ENCODE measurements around the gene SUPT4H1. TPM values are rescaled to one million over a fixed set of nuclear protein-coding genes. Genes with fewer than 3 reads are reported as not detected.
A peak's percentile ranks its signal among the peaks of the same experiment; 100 is the strongest.

The SUPT4H1 gene
- total and polyA plus RNA-seq, 9 of the 15 experiments (the other 6 are each of a cell fraction or from before 2014, with no cell fraction given) = 62.1 to 320 (median 117) TPM

DNA sequence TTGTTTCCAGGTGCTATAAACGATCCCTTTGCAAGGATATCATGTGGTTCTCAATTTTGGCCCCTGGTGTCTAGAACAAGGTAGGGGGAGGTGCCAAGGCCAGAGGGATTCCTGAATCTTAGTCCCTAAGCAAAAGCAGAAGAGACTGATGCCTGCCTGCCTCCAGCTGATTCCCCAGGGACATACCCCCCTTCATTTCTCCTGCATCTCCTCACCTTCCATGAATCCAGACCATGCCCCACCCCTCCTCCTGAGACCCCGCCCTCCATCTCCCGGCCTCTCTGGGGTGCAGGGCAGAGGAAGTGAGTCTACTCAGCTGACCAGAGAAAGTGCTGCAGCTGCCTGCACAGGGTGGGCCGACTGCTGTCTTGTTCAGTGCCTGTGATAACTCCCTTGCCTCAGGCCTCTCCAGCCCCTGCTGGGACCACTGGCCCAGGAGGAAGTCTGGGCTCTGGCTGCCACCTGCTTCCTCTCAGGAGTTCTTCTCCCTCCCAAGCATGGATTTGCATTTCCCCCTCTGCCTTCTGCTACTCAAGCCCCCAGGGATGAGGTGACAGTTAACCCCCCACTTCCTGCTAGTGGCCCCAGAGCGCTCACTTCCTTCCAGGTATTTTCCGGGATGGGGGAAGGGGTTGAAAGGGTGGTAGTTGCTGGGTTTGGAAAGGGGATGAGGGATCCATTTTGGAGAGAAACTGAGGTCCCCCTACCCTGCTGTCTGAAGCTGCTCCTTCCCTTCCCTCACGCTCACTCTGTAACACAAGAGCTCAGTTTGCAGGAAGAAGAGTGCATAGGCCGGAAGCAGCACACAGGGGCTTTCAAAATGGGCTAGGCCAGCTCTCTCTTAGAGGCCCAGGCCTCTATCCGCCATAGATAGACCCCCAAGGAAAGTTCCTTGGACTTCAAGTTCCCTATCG is 12.9 kb downstream of the SUPT4H1 start (continued):
- TF ChIP-seq ZC3H4 (CRISPR knock-in tag; IDR thresholded peaks at IDR 0.05; ENCODE audit: borderline replicate concordance) (no peak), SUPT5H (IDR thresholded peaks at IDR 0.05) (peak; percentile 94), PHTF2 (CRISPR knock-in tag; IDR thresholded peaks at IDR 0.05) (no peak), SLC30A9 (CRISPR knock-in tag; IDR thresholded peaks at IDR 0.05) (no peak), NBN (IDR thresholded peaks at IDR 0.05; ENCODE audit: low read depth) (no peak), SMARCC2 (IDR thresholded peaks at IDR 0.05; ENCODE audit: low read depth) (no peak), DIDO1 (tag; IDR thresholded peaks at IDR 0.05; ENCODE audit: low read depth) (no peak), ZBTB9 (CRISPR knock-in tag; IDR thresholded peaks at IDR 0.05) (peak; percentile 37), ZMIZ1 (IDR thresholded peaks at IDR 0.05; ENCODE audit: low read depth in 2 of 2, low read length in 2 of 2) (no peak), POLR2H (tag; IDR thresholded peaks at IDR 0.05; ENCODE audit: low read depth) (peak; percentile 87), RAD51 (IDR thresholded peaks at IDR 0.05; ENCODE audit: borderline replicate concordance, low read depth) (no peak), HDAC8 (tag; IDR thresholded peaks at IDR 0.05) (no peak), CHAMP1 (IDR thresholded peaks at IDR 0.05) (no peak), ZNF280B (CRISPR knock-in tag; IDR thresholded peaks at IDR 0.05) (no peak)
- TF ChIP-seq, protein P1, sequence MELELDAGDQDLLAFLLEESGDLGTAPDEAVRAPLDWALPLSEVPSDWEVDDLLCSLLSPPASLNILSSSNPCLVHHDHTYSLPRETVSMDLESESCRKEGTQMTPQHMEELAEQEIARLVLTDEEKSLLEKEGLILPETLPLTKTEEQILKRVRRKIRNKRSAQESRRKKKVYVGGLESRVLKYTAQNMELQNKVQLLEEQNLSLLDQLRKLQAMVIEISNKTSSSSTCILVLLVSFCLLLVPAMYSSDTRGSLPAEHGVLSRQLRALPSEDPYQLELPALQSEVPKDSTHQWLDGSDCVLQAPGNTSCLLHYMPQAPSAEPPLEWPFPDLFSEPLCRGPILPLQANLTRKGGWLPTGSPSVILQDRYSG (tag; conservative IDR thresholded peaks at IDR 0.05; ENCODE audit: low read depth) = no peak
